ENCODE data around the gene NPFF.

- TF ChIP-seq POLR2A (IDR thresholded peaks at IDR 0.05), result no peak
- TF ChIP-seq POLR2AphosphoS5 (IDR thresholded peaks at IDR 0.05), result no peak
- TF ChIP-seq, protein P1, sequence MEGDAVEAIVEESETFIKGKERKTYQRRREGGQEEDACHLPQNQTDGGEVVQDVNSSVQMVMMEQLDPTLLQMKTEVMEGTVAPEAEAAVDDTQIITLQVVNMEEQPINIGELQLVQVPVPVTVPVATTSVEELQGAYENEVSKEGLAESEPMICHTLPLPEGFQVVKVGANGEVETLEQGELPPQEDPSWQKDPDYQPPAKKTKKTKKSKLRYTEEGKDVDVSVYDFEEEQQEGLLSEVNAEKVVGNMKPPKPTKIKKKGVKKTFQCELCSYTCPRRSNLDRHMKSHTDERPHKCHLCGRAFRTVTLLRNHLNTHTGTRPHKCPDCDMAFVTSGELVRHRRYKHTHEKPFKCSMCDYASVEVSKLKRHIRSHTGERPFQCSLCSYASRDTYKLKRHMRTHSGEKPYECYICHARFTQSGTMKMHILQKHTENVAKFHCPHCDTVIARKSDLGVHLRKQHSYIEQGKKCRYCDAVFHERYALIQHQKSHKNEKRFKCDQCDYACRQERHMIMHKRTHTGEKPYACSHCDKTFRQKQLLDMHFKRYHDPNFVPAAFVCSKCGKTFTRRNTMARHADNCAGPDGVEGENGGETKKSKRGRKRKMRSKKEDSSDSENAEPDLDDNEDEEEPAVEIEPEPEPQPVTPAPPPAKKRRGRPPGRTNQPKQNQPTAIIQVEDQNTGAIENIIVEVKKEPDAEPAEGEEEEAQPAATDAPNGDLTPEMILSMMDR (IDR thresholded peaks at IDR 0.05), result no peak
Observed at GRCh38 chr12:53474077-53474476, 33.2 kb downstream of the NPFF start.
